Measurements from ENCODE around the gene ZNF311. TPM values are rescaled to one million over a fixed set of nuclear protein-coding genes. Genes with fewer than 3 reads are reported as not detected.

ZNF311 gene
- total RNA-seq, 1 experiment from 2014 or later: 0.57 TPM

DNA sequence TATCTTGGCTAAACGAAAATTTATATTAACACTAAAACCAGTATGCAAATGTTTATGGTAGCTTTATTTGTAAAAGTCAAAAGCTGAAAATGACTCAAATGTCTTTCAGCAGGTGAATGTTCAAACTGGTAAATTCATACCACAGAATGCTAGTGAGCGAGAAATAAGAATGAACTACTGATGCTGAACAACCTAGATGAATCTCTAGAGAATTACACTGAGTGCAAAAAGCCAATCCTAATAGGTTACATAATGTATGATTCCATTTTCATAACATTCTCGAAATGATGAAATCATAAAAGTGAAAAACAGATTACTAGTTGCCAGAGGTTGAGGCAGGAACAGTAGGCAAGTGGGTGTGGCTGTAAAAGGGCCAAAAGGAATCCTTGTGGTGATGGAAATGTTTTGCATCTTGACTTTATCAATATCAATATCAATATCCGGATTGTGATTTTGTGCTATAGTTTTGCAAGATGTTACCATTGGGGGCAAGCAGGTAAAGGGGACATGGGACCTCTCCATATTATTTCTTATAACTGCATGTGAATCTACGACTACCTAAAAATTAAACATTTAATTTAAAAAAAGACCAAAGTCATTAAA, 26.1 kb downstream of the ZNF311 start:
- Histone ChIP-seq H2AK5ac (ENCODE audit: insufficient read length, low read length) (no peak overlapping the region), H3K79me2 (ENCODE audit: insufficient read depth, low read length) (no peaks in the 10 kb centered on the region), H3K9me3 (ENCODE audit: control insufficient read depth, low read depth, low read length) (no peaks in the 10 kb centered on the region), H3K9ac (ENCODE audit: extremely low read depth, insufficient read length, low read length) (no peak overlapping the region), H4K91ac (ENCODE audit: insufficient read length, low read depth, low read length) (no peak overlapping the region), H2BK15ac (ENCODE audit: low read depth, low read length) (no peak overlapping the region), H3K18ac (ENCODE audit: insufficient read length, low read depth, low read length) (no peak overlapping the region), H3K14ac (ENCODE audit: insufficient read depth, low read length) (no peak overlapping the region), H3K27ac (ENCODE audit: insufficient read length, low read depth, low read length) (no peak overlapping the region), H2BK5ac (ENCODE audit: insufficient read length, low read length) (no peak overlapping the region), H3K23me2 (ENCODE audit: insufficient read length, low read depth, low read length, poor library complexity, severe bottlenecking) (peaks cover 3% of the 10 kb centered on the region), H3K4me1 (ENCODE audit: insufficient read depth, low read length) (peaks cover 7% of the 10 kb centered on the region; the same call in 1 of the 2 replicates), H4K8ac (replicated peaks; ENCODE audit: insufficient read length, low read depth, low read length) (no peak overlapping the region), H3K4ac (ENCODE audit: low read depth, low read length) (no peak overlapping the region), H3K79me1 (ENCODE audit: insufficient read depth, low read depth, low read length, poor library complexity, severe bottlenecking) (no peaks in the 10 kb centered on the region), H2BK120ac (ENCODE audit: low read depth, low read length, poor library complexity, severe bottlenecking) (no peak overlapping the region), H3K56ac (ENCODE audit: insufficient read length, low read depth, low read length) (no peak overlapping the region), H2AFZ (ENCODE audit: low read length) (no peak overlapping the region), H4K20me1 (ENCODE audit: control insufficient read depth, insufficient read depth, insufficient read length) (no peaks in the 10 kb centered on the region), H3K27me3 (ENCODE audit: insufficient read depth, low read length) (no peaks in the 10 kb centered on the region; the same call in 1 of the 2 replicates), H2BK20ac (ENCODE audit: low read depth, low read length, poor library complexity, severe bottlenecking) (no peak overlapping the region), H3T11ph (ENCODE audit: low read length) (no peak overlapping the region), H3K4me2 (ENCODE audit: insufficient read depth, insufficient read length, low read length) (no peak overlapping the region), H3K23ac (ENCODE audit: insufficient read length, low read depth, low read length) (no peak overlapping the region), H4K5ac (ENCODE audit: insufficient read length, low read depth, low read length) (no peak overlapping the region), H2BK12ac (ENCODE audit: insufficient read length, low read depth, low read length) (no peak overlapping the region)
- TF ChIP-seq, protein P1, sequence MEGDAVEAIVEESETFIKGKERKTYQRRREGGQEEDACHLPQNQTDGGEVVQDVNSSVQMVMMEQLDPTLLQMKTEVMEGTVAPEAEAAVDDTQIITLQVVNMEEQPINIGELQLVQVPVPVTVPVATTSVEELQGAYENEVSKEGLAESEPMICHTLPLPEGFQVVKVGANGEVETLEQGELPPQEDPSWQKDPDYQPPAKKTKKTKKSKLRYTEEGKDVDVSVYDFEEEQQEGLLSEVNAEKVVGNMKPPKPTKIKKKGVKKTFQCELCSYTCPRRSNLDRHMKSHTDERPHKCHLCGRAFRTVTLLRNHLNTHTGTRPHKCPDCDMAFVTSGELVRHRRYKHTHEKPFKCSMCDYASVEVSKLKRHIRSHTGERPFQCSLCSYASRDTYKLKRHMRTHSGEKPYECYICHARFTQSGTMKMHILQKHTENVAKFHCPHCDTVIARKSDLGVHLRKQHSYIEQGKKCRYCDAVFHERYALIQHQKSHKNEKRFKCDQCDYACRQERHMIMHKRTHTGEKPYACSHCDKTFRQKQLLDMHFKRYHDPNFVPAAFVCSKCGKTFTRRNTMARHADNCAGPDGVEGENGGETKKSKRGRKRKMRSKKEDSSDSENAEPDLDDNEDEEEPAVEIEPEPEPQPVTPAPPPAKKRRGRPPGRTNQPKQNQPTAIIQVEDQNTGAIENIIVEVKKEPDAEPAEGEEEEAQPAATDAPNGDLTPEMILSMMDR (conservative IDR thresholded peaks at IDR 0.05): no peak
- DNase-seq: no peak
- Mint-ChIP-seq H3K4me3 (no peak overlapping the region), H3K4me1 (peaks cover 23 to 27% of the 10 kb centered on the region in 2 experiments), H3K27me3 (ENCODE audit: low read depth) (peaks cover 40% of the 10 kb centered on the region), H3K27ac (no peak overlapping the region), H3K36me3 (ENCODE audit: insufficient read depth in 1 of 3, low read depth in 3 of 3) (peaks cover 0 to 1% (median 0%) of the 10 kb centered on the region in 3 experiments; a peak in 2 of 7 replicates), H3K9me3 (peaks cover 4% of the 10 kb centered on the region in 2 experiments; a peak in 4 of 5 replicates)
- no CpG with 5 or more reads among the region's 5 CpGs for WGBS (ENCODE audit: extremely low coverage, insufficient read length, low lambda C conversion rate)

All from H9 (cell line).